Measurements from ENCODE around the gene PTGR1.

DNA sequence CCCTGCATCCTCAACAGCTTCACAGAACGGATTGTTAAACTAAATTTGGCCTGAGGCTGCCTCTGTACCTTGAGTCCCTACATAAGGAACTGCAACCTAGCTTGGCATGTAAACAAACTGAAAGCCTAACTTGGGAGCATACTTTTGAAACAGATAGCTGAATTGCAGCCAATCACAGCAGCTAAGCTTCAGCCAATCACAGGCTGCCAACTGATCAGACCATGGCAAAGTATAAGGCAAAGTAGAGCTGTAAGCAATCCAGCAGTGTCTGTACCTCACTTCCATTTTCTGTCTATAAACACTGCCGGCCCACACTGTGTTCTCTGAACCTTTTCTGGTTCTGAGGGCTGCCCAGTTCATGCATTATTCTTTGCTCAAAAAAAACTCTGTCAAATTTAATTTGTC lies 83.4 kb downstream of the PTGR1 start:
- TF ChIP-seq TEAD4 (IDR thresholded peaks at IDR 0.05) (no peak), EGR1 (IDR thresholded peaks at IDR 0.05) (no peak)
- TF ChIP-seq, protein P1, sequence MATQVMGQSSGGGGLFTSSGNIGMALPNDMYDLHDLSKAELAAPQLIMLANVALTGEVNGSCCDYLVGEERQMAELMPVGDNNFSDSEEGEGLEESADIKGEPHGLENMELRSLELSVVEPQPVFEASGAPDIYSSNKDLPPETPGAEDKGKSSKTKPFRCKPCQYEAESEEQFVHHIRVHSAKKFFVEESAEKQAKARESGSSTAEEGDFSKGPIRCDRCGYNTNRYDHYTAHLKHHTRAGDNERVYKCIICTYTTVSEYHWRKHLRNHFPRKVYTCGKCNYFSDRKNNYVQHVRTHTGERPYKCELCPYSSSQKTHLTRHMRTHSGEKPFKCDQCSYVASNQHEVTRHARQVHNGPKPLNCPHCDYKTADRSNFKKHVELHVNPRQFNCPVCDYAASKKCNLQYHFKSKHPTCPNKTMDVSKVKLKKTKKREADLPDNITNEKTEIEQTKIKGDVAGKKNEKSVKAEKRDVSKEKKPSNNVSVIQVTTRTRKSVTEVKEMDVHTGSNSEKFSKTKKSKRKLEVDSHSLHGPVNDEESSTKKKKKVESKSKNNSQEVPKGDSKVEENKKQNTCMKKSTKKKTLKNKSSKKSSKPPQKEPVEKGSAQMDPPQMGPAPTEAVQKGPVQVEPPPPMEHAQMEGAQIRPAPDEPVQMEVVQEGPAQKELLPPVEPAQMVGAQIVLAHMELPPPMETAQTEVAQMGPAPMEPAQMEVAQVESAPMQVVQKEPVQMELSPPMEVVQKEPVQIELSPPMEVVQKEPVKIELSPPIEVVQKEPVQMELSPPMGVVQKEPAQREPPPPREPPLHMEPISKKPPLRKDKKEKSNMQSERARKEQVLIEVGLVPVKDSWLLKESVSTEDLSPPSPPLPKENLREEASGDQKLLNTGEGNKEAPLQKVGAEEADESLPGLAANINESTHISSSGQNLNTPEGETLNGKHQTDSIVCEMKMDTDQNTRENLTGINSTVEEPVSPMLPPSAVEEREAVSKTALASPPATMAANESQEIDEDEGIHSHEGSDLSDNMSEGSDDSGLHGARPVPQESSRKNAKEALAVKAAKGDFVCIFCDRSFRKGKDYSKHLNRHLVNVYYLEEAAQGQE (IDR thresholded peaks at IDR 0.05; ENCODE audit: low read depth), result no peak
